GM18526 (cell line): Measurements from ENCODE around the gene CHPT1.

ENCODE experiments used
- POLR2A ChIP-seq: IDR thresholded peaks from 3 replicates; pipeline ENCODE4 v1.6.1; 2011; ENCODE audit not compliant: insufficient read length; ENCODE audit errors: extremely low read depth

CHPT1 gene

DNA sequence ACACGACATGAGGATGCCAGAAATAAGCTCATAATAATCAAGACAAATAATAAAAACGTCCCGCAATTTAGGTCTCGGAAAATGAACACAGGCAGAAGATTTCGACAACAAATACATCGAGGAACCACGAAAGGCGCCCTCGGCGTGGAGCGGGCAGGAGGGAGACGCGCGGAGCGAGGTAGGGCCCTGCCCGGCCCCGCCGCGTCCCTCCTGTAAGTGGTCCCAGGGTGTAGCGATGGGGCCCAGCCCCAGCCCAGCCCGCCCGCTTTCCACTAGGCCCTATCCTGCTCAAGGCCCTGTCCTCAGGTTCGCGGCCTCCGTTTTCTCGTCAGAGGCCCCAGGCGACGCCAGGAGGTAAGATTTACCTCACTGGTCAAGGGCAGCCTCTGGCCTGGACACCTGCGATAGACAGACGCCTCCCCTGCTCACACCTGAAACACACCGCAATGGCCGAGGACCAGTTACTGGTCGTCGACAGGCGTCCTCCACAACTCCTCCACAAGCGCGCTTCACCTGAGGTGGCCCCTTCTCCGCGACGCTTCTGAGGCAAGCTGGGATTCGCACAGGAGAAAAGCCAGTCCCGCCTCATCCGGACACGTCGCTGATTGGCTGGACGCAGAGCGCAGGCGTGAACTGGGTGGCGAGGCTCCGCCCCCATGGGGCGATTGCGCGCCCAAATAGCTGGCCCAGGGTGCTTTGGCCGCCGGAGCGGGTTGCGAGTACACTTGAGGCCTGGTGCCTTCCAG is 41.7 kb downstream of the CHPT1 start, which contains the start of gene SYCP3:
TSS of gene SYCP3 (minus strand) at position 543 of the 746 bp plus-strand sequence. CDS start 1,527 bp downstream, outside the sequence.
- TF ChIP-seq POLR2A, result no peak

GRCh38 chr12:101740566-101740965 is 43.1 kb downstream of the CHPT1 start:
- TF ChIP-seq POLR2A, result no peak

- no peak for TF ChIP-seq POLR2A
Measured at GRCh38 chr12:101740980-101741379, 43.5 kb downstream of the CHPT1 start.

GRCh38 chr12:101743242-101743641 is 45.8 kb downstream of the CHPT1 start:
- no peak for TF ChIP-seq POLR2A

DNA sequence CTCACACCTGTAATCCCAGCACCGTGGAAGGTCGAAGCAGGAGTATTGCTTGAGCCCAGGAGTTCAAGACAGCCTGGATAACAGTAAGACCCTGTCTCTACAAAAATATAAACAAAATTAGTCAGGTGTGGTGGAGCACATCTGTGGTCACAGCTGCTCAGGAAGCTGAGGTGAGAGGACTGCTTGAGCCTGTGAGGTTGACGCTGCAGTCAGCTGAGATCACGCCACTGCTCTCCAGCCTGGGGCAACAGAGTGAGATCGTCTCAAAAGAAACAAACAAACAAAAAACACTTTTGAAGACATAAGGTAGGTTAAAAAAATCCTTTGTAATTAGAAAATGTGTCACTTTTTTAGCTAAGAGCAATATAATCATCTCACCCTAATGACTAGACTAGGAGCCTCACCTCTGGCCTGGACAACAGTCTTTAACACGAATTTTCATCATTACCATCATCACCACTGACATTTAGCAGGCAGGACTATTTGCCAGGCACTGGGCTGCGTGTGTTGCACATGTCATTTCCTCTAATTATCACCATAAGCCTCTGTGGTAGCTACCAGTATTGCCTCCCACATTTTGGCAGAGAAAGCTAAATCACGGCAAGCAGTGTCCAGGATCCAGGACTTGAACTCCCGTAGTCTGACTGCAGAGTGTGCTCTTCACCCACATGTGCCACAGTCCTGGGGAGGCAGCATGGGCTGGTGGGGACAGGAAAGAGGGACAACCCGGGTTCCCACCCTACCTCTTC is 46.5 kb downstream of the CHPT1 start:
- no peak for TF ChIP-seq POLR2A

DNA sequence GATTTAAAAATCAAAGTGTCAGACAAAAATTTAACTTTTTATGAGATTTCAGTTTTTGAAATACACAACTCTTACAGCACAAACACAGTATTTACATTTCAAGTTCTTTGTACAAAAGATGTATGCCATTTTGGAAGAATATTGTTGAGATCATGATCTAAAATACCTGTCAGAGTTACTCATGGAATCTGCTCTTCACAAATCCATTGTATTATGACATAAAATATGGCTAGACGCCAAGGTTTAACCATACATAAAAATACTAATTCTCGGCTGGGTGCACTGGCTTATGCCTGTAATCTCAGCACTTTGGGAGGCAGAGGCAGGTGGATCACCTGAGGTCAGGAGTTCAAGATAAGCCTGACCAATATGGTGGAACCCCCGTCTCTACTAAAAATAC is 48.0 kb downstream of the CHPT1 start:
- no peak for TF ChIP-seq POLR2A

- no peak for TF ChIP-seq POLR2A
Measured at GRCh38 chr12:101746196-101746595, 48.8 kb downstream of the CHPT1 start.

GRCh38 chr12:101746661-101747060 is 49.2 kb downstream of the CHPT1 start:
- TF ChIP-seq POLR2A, result no peak

- no peak for TF ChIP-seq POLR2A
Measured at GRCh38 chr12:101747697-101748096, 50.3 kb downstream of the CHPT1 start.

- no peak for TF ChIP-seq POLR2A
Measured at GRCh38 chr12:101748907-101749306, 51.5 kb downstream of the CHPT1 start.

DNA sequence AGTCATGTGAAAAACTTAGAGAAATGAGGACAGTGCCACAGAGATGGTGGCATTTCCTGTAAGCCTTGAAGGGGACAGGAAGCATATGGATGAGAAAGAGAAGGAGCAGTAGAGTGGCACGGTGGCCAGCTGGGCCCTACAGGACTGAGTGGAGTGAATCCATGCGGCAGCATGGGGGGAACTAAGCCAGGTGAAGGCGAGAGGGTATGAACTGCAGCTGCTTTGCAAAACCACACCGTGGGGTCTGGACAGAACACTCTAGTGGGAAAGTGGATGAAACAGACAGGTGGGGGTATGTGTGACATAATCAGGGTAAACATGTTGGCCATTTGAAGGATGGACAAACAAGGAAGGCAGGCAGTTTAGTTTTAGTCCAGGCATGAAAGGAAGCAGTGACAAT is 52.2 kb downstream of the CHPT1 start:
- no peak for TF ChIP-seq POLR2A

GRCh38 chr12:101750152-101750551 is 52.7 kb downstream of the CHPT1 start:
- no peak for TF ChIP-seq POLR2A

- TF ChIP-seq POLR2A, result no peak
Measured at GRCh38 chr12:101759396-101760047, 62.1 kb downstream of the CHPT1 start.

GRCh38 chr12:101761350-101761749 is 63.9 kb downstream of the CHPT1 start:
- TF ChIP-seq POLR2A, result no peak

DNA sequence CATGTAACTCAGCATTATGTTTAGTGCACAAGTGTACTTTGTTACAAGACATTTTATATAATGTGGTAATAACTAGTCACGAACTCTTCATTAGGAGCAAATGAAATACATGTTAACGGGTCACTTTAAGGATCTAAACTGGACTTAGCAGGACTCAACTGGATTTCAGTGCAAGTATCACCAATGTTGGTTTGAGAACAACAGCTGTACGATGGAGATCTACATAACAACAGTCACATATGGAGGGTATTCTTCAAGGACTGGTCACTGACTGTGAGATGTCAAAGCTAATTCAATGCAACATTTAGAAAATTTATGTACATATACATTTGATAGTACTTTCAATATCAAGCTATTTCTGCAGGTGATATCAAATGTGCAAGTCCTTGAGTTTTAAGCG is 64.3 kb downstream of the CHPT1 start:
- no peak for TF ChIP-seq POLR2A
